ENCODE results near the gene POU2F3.
"Not testable (repeated sequence)": the region's sequence is repeated elsewhere in the genome, so short reads cannot be mapped to it uniquely, and the experiment has no call there.

Gene POU2F3

GRCh38 chr11:120273432-120273831 is 33.5 kb downstream of the POU2F3 start:
- no peaks in the 10 kb centered on the region for H3K36me3 ChIP-seq (ENCODE audit: insufficient read depth, low read length)
- H3K79me2 ChIP-seq (ENCODE audit: insufficient read depth, low read length): no peaks in the 10 kb centered on the region
- TF ChIP-seq CTCF (IDR thresholded peaks at IDR 0.05; ENCODE audit: low read length) (no peak), EZH2 (IDR thresholded peaks at IDR 0.05; ENCODE audit: borderline replicate concordance, low read length) (no peak)
- H4K20me1 ChIP-seq (ENCODE audit: insufficient read depth, low read length): no peaks in the 10 kb centered on the region
- no peaks in the 10 kb centered on the region for H3K27me3 ChIP-seq (ENCODE audit: insufficient read depth, low read length)
- no peaks in the 10 kb centered on the region for H3F3A ChIP-seq (ENCODE audit: insufficient read depth, low read length)
- no peak overlapping the region for H3K4me3 ChIP-seq (ENCODE audit: low read depth, low read length, poor library complexity, severe bottlenecking)
- H2AFZ ChIP-seq (ENCODE audit: low read length): no peak overlapping the region
- H3K9me3 ChIP-seq (ENCODE audit: low read length): no peaks in the 10 kb centered on the region
- H3K4me2 ChIP-seq (ENCODE audit: low read length): no peak overlapping the region
- H3K27ac ChIP-seq (ENCODE audit: low read depth, low read length, poor library complexity, severe bottlenecking): no peak overlapping the region
- no peaks in the 10 kb centered on the region for H3K4me1 ChIP-seq (ENCODE audit: insufficient read depth, low read length, severe bottlenecking)
- no peaks in the 10 kb centered on the region for H3K9me2 ChIP-seq (ENCODE audit: low read depth, low read length)
- no peak overlapping the region for H3K9ac ChIP-seq (ENCODE audit: low read length)

- not testable (repeated sequence) for H3K27ac ChIP-seq (ENCODE audit: low read depth, low read length, poor library complexity, severe bottlenecking); H4K20me1 ChIP-seq (ENCODE audit: insufficient read depth, low read length); H3F3A ChIP-seq (ENCODE audit: insufficient read depth, low read length); H3K9me2 ChIP-seq (ENCODE audit: low read depth, low read length); H3K27me3 ChIP-seq (ENCODE audit: insufficient read depth, low read length); H3K9ac ChIP-seq (ENCODE audit: low read length); H3K4me1 ChIP-seq (ENCODE audit: insufficient read depth, low read length, severe bottlenecking); H3K9me3 ChIP-seq (ENCODE audit: low read length); H3K4me2 ChIP-seq (ENCODE audit: low read length); H2AFZ ChIP-seq (ENCODE audit: low read length); H3K79me2 ChIP-seq (ENCODE audit: insufficient read depth, low read length); H3K36me3 ChIP-seq (ENCODE audit: insufficient read depth, low read length); H3K4me3 ChIP-seq (ENCODE audit: low read depth, low read length, poor library complexity, severe bottlenecking)
Measured at GRCh38 chr11:120273956-120274355, 34.0 kb downstream of the POU2F3 start.

- no peak overlapping the region for H3K4me3 ChIP-seq (ENCODE audit: low read depth, low read length, poor library complexity, severe bottlenecking)
Measured at GRCh38 chr11:120279502-120279901, 39.6 kb downstream of the POU2F3 start.

More at GRCh38 chr11:120279502-120279901, 39.6 kb downstream of the POU2F3 start:
- Histone ChIP-seq H3K9ac (ENCODE audit: low read length) (no peak overlapping the region), H3F3A (ENCODE audit: insufficient read depth, low read length) (no peaks in the 10 kb centered on the region), H3K4me2 (ENCODE audit: low read length) (no peak overlapping the region), H2AFZ (ENCODE audit: low read length) (no peak overlapping the region), H3K36me3 (ENCODE audit: insufficient read depth, low read length) (no peaks in the 10 kb centered on the region), H3K9me2 (ENCODE audit: low read depth, low read length) (no peaks in the 10 kb centered on the region), H3K9me3 (ENCODE audit: low read length) (no peaks in the 10 kb centered on the region), H3K27ac (ENCODE audit: low read depth, low read length, poor library complexity, severe bottlenecking) (no peak overlapping the region), H3K27me3 (ENCODE audit: insufficient read depth, low read length) (no peaks in the 10 kb centered on the region), H3K4me1 (ENCODE audit: insufficient read depth, low read length, severe bottlenecking) (no peaks in the 10 kb centered on the region), H4K20me1 (ENCODE audit: insufficient read depth, low read length) (no peaks in the 10 kb centered on the region), H3K79me2 (ENCODE audit: insufficient read depth, low read length) (no peaks in the 10 kb centered on the region)
- TF ChIP-seq CTCF (IDR thresholded peaks at IDR 0.05; ENCODE audit: low read length): no peak
- no peak for TF ChIP-seq EZH2 (IDR thresholded peaks at IDR 0.05; ENCODE audit: borderline replicate concordance, low read length)

Data from OCI-LY1 (cell line).